Stimulated activated CD4-positive, alpha-beta T cell treated with anti-CD3 and anti-CD28 coated beads, TNF-alpha, amount 100 ng/mL, for 48 hours (primary cell): ENCODE results near the gene IL19.
"Not testable (repeated sequence)": the region's sequence is repeated elsewhere in the genome, so short reads cannot be mapped to it uniquely, and the experiment has no call there.

Experiments used
- DNase-seq, 3 donors: peaks; one replicate each; pipeline ENCODE4 v3.0.0-alpha.2; 2020; ENCODE audit warnings: low read depth in 3 of 3

Gene IL19

GRCh38 chr1:206776229-206776628 lies 5.7 kb downstream of the IL19 start:
- no peak for DNase-seq

DNA sequence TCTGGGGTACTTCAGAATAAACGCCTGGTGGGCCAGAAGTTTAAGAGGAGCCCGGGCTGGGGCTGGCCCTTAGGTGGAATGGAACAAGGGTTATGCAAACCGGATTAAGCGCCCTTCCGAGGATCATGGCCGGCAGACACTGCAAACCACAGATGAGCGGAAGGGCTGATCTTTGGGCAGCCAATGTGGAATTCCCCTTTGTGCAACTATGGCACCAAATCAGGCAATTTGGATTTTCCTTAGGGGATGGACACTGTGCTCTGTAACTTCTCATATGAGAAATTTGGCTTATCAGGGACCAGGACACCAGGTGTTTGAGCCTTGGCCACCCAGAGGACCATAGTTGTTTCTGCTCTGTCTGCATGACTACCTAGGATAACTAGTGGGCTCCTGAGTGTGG lies 7.5 kb downstream of the IL19 start:
- no peak for DNase-seq

- not testable (repeated sequence) for DNase-seq
Measured at GRCh38 chr1:206778911-206779310, 8.3 kb downstream of the IL19 start.

DNA sequence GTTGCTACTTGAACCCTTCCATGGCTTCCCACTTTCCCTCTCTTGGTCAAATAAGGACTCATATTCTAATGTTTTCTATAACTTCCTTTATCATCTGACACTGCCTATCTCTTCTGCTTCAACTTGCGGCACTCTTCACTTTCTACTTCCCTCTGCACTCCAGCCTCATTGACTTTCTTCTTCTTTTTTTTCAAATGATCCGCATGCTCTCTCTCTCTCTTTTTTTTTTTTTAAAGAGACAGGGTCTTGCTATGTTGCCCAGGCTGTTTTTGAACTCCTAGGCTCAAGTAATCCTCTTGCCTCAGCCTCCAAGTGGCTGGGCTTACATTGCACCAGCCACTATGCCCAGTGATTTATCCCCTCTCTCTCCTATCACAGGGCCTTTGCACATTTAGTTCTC lies 9.1 kb downstream of the IL19 start:
- no peak for DNase-seq

DNA sequence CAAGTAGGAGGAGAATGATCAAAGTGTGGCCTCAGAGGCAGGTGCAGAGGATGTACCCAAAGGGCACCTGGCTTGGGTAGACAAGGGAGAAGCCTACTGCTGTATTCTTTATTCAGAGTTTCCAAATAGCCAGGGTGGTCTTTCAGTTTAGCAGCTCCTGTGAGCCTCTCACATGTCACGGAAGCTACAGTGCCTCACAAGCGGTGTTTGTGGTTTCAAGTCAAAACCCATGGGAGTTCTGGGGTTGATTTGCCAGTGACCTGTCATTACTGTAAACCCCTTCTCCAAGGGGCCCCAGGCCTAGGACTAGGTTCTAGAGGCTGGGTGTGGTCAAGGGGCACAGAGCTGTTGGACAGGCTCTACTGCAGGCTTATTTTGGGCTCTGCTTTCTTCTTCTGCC lies 11.9 kb downstream of the IL19 start:
- DNase-seq, result no peak

- no peak for DNase-seq
Measured at GRCh38 chr1:206783506-206783905, 12.9 kb downstream of the IL19 start.

DNA sequence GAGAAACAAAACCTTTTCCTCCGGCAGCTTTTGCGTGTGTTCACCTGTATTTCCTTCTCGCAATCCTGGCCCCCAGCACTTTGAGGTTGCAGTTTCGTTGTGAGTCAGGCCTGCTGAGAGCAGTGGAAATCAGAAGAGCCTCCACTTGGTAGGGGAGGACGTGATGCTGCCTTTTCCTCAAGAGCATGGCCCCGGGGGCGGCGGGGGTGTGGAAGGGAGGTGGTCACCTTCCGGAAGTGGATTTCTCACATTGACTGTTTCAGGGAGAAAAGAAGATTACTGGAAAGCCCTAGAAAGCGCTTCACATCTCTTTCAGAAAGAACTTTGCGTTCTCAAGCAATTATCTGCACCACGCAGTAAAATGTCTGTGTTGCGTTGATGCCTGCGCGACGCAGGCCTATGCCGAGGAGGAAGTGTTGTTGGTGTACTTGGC lies 13.9 kb downstream of the IL19 start:
- DNase-seq, result peak; percentile 76 to 87 (median 85)

DNA sequence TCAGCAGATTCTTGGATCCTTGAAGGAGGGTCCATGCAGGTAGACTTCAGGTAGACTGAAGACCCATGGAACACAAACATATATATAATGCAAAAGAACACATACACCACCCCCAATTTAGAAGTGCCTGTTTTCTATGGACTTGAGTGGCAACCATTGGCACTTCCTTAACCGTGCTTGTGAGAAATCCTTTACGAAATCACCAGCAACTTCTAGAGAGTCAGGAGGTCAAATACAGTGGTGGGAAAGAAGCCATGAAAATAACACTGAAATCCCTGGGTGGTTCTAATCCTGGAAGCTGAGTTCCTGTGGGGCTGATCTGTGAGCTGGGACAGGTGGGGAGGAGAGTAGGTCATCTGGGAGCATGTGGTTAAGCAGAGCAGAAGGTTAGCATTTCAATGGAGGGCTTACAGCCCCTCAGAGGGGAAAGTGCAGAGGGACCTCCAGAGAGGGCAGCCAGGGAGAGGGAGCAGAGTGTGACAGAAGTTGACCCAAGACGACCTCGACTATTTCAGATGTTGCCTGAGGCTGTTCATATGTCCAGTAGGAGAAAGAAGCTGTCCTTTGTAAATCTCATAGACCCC lies 14.7 kb downstream of the IL19 start:
- no peak for DNase-seq

DNA sequence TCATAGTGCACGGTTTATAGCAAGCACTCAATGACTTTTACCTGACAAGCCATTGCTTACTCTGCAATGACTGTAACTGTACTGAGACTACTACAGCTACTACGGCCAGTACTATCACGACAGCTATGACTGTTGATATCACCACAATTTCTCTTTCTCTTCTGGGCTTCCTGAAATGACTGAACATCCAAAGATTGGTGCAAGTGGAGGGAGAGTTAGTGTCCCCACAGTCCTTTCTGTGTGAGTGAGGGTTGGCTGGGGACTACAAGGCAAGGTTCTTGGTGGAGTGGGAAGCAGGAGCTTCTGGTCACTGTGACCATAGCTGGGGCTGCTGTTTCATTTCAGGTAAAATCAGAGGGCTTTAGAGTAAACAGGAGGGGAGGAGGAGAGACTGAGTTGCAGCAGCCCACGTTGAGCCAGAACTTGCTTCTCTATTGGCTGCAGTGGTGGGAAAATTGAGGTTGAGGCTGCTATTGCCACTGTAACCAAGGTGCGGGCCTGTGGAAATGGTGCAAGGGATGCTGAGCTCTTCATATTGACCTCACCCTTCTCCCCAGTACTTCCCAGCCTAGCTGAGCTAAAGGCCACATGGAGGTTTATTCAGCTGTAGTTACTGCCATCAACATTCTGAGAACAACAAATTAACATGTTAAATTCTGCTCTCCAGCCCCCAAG lies 15.8 kb downstream of the IL19 start:
- no peak for DNase-seq

GRCh38 chr1:206787891-206788290 lies 17.3 kb downstream of the IL19 start:
- DNase-seq, result no peak

DNA sequence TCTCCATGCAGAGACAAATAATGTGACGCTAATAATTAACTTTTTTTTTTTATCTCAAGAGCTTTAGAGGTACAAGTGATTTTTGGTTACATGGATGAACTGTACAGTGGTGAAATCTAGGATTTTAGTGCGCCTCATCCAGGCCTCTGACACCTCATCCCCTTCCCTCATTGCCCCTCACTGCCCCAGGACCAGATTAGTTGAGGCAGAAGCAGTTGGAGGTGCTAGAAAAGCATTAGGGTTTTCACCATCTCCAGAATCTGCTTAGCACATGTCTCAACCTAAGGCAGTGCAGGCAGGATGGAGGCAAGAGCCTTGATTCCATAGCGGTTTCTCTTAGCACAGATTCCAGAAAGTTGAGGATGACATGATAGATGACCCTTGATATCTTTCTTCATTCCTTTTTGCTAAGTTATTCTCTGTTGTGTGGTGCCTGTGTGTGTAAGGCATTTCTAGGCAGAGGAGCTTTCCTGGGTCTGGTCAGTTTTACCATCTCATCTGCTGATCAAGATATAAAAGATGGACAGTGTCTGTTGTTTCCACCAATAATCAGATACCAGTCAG lies 18.0 kb downstream of the IL19 start:
- DNase-seq, result no peak

DNA sequence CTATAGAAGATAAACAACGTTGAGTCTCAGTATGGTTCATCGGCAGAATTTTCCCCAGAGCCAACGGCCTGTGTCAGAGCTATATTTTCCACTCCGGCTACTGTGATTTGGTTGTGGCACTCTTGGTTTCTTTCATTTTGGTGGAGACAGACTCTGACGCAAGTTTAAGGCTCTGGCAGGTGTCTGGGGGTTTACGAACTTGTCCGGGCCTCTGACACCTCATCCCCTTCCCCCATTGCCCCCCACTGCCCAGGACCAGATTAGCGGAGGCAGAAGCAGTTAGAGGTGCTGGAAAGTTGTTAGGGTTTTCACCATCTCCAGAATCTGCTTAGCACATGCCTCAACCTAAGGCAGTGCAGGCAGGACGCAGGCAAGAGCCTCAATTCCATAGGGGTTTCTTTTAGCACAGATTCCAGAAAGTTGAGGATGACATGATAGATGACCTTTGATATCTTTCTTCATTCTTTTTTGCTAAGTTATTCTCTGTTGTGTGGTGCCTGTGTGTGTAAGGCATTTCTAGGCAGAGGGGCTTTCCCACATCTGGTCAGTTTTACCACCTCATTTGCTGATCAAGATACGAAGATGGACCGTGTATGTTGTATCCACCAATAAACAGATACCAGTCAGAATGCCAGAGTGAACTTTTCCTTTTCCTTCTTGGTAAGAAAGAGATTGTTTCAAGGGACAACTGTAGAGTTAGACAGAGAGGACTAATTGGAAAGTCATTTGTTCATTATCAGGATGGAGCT lies 20.1 kb downstream of the IL19 start:
- no peak for DNase-seq

DNA sequence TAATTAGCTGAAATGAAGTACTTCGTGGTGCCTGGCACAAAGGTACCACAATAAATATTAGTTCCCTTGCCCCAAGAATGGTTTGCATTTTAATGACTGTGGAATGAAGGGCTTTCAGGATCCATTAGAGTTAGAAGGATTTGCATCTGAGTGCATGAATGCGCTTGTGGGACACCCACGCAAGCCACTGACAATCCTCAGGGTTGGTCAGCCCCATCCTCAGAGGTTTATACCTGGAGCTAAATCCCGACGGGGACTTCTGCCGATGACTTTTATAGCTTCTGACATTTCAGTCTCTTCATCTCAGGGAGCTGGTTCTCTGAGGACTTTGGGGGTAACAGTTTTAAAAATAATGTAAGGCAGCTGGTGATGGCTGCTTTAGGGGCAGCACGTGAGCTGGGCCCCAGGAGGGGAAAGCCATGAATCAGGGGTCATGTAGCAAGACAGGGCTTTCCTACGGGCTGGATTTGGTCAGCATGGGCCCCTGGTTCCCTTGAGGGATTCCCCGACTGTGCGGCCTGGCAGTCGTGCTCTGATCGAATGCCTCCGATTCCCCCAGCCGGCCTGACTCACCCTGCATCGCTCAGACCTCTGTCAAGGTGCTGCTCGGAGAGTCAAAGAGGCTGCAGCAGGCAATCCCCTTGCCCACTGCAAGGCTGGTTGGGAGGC lies 22.5 kb downstream of the IL19 start:
- DNase-seq, result peak in 1 of 3 donors; percentile 43

DNA sequence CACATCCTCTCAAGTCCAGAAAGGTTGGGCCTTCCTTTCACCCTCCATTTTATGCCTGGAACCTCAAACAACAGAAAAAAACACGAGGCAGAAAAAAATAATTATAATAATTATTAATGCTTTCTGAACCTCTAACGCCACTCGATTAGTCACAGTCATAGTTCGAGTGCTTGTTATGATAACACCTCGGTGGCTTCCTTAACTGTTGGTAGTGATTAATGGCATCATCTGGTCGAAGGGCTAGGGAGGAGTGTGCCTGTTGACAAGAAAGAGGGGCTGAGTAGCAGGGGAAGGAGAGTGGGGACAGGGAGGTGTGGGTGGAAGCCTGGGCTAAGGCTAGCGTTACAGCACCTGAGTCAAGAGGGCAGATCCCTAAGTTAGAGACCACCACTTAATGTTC lies 23.0 kb downstream of the IL19 start:
- no peak for DNase-seq

GRCh38 chr1:206794294-206794908 lies 23.8 kb downstream of the IL19 start:
- DNase-seq, result peak in 2 of 3 donors; percentile 52 to 59

DNA sequence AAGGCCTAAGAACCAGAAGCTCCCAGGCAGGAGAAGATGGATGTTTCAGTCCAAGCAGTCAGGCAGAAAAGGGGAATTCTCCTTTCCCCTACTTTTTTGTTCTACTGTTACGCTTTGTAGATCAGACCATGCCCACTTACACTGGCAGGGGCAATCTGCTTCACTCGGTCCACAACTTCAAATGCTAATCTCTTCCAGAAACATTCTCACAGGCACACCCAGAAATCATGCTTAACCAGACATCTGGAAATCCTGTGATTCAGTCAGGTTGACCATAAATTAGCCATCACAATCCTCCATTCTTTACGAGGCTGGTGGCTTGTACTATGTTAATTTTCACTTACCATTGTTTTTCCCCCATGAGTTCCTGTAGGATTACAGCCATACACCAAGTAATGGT lies 25.5 kb downstream of the IL19 start:
- no peak for DNase-seq

DNA sequence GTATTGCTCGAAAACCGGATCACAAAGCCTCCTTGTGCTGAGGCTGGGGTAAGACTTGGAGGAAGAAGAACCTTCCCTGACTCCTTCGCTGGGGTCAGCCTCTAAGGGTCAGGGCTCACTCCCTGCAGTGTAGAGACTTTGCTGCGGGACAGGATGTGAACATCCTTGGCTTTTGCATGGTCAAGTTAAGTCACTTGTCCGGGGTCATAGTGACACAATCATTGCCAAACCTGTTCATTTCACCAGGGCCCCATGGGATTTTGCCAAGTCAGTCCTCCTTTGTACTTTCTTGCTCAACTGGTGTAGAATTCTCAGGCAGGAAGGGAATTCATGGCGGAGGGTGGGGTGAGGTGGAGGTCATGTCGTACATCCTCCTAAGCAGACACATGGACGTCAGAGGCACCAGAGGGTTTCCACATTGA lies 26.4 kb downstream of the IL19 start:
- DNase-seq, result no peak

GRCh38 chr1:206797534-206798383 lies 27.2 kb downstream of the IL19 start:
- DNase-seq, result no peak

DNA sequence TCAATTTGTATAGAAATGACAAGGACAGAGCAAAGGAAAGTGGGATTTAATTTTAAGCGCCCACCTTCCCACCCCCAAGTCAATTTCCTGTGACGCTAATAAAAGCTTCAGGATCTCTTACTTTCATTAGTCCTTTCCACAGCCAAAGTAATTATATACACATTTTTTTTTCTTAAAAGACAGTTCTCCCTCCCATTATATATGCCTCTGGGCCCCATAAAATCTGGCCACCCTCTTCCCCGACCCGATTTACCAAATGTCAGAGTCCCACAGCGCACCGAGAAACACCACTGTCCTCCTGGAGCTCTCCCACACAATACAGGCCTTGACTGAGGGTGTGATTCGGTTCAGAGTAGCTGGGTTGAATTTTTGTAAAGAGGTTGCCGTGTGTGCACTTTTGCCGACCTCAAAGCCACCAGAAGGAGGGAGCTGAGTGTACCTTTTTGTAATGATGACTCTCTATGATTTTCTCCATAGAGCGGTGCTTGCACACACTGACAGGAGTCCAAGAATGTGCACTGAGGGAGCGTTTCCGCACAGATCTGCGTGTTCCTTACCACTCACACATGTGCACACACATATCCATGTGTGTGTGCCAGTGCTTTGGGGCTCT lies 27.9 kb downstream of the IL19 start:
- DNase-seq, result no peak

GRCh38 chr1:206799311-206799710 lies 28.7 kb downstream of the IL19 start:
- DNase-seq, result no peak
